ENCODE data around the gene ARHGAP8. TPM values are rescaled to one million over a fixed set of nuclear protein-coding genes. Genes with fewer than 3 reads are reported as not detected.

The ARHGAP8 gene
- total and polyA plus RNA-seq, 2 donors (not counting 1 experiment from before 2014, with no cell fraction given): 0.37 TPM; not detected in 1

- Histone ChIP-seq H3K27me3 (replicated peaks in 1 of 4; ENCODE audit: control extremely low read depth in 1 of 4, control insufficient read depth in 3 of 4, insufficient read depth in 4 of 4, low read length in 3 of 4) (no peaks in the 10 kb centered on the region), H3K4me2 (replicated peaks; ENCODE audit: low read depth, low read length, poor library complexity, severe bottlenecking) (no peak overlapping the region), H3K9ac (ENCODE audit: low read length) (no peak overlapping the region), H3K27ac (ENCODE audit: low read length in 2 of 2) (no peak overlapping the region), H3K9me3 (ENCODE audit: control extremely low read depth in 1 of 3, control insufficient read depth in 2 of 3, insufficient read depth in 1 of 3, low read length in 2 of 3) (peaks cover 0 to 4% (median 0%) of the 10 kb centered on the region in 3 donors), H3K4me3 (ENCODE audit: control extremely low read depth in 1 of 5, extremely low read depth in 1 of 5, insufficient read depth in 1 of 5, low read depth in 2 of 5, low read length in 4 of 5) (no peak overlapping the region), H2AFZ (ENCODE audit: insufficient read depth, low read depth, low read length, poor library complexity, severe bottlenecking) (no peak overlapping the region), H3K4me1 (ENCODE audit: control insufficient read depth in 2 of 2, insufficient read depth in 2 of 2, low read length in 2 of 2) (peaks cover 0 to 3% of the 10 kb centered on the region in 2 donors), H4K20me1 (ENCODE audit: control insufficient read depth, insufficient read depth, low read length, poor library complexity, severe bottlenecking) (no peaks in the 10 kb centered on the region), H3K36me3 (replicated peaks in 1 of 2; ENCODE audit: control extremely low read depth in 1 of 2, control insufficient read depth in 1 of 2, extremely low read depth in 1 of 2, insufficient read depth in 2 of 2, low read length in 1 of 2) (no peaks in the 10 kb centered on the region), H3K79me2 (ENCODE audit: control insufficient read depth, insufficient read depth, low read length) (no peaks in the 10 kb centered on the region)
- DNase-seq (no peak), ATAC-seq (ENCODE audit: low read depth) (no peak)
- TF ChIP-seq CTCF (IDR thresholded peaks at IDR 0.05) (no peak), EZH2 (IDR thresholded peaks at IDR 0.05; ENCODE audit: borderline replicate concordance, insufficient read depth, low read depth, low read length, poor library complexity, severe bottlenecking) (no peak)
- H3K4me3 Mint-ChIP-seq: no peak overlapping the region
- H3K27me3 Mint-ChIP-seq: peaks cover 14% of the 10 kb centered on the region
- CTCF ChIA-PET: no interaction called here
- H3K9me3 Mint-ChIP-seq (ENCODE audit: insufficient read depth): no peaks in the 10 kb centered on the region
- intact Hi-C loops (cut with micrococcal nuclease): no loop called here
- 93% methylated on average over 22 of the region's 24 CpGs for WGBS (ENCODE audit: insufficient coverage)
- POLR2A ChIA-PET: no interaction called here
- H3K27ac Mint-ChIP-seq: no peak overlapping the region
- no peaks in the 10 kb centered on the region for H3K4me1 Mint-ChIP-seq
Measured at GRCh38 chr22:44821741-44822475, 69.5 kb downstream of the ARHGAP8 start.

GRCh38 chr22:44822534-44822933 lies 70.2 kb downstream of the ARHGAP8 start:
- H3K27me3 ChIP-seq (replicated peaks in 1 of 4; ENCODE audit: control extremely low read depth in 1 of 4, control insufficient read depth in 3 of 4, insufficient read depth in 4 of 4, low read length in 3 of 4): no peaks in the 10 kb centered on the region

More at GRCh38 chr22:44822534-44822933, 70.2 kb downstream of the ARHGAP8 start:
- Histone ChIP-seq H3K4me1 (ENCODE audit: control insufficient read depth in 2 of 2, insufficient read depth in 2 of 2, low read length in 2 of 2) (peaks cover 0 to 3% of the 10 kb centered on the region in 2 donors), H3K9me3 (ENCODE audit: control extremely low read depth in 1 of 3, control insufficient read depth in 2 of 3, insufficient read depth in 1 of 3, low read length in 2 of 3) (peaks cover 0 to 4% (median 0%) of the 10 kb centered on the region in 3 donors), H4K20me1 (ENCODE audit: control insufficient read depth, insufficient read depth, low read length, poor library complexity, severe bottlenecking) (no peaks in the 10 kb centered on the region), H3K4me2 (replicated peaks; ENCODE audit: low read depth, low read length, poor library complexity, severe bottlenecking) (no peak overlapping the region), H3K4me3 (ENCODE audit: control extremely low read depth in 1 of 5, extremely low read depth in 1 of 5, insufficient read depth in 1 of 5, low read depth in 2 of 5, low read length in 4 of 5) (no peak overlapping the region), H2AFZ (ENCODE audit: insufficient read depth, low read depth, low read length, poor library complexity, severe bottlenecking) (no peak overlapping the region), H3K36me3 (replicated peaks in 1 of 2; ENCODE audit: control extremely low read depth in 1 of 2, control insufficient read depth in 1 of 2, extremely low read depth in 1 of 2, insufficient read depth in 2 of 2, low read length in 1 of 2) (no peaks in the 10 kb centered on the region), H3K79me2 (ENCODE audit: control insufficient read depth, insufficient read depth, low read length) (no peaks in the 10 kb centered on the region), H3K27ac (ENCODE audit: low read length in 2 of 2) (no peak overlapping the region), H3K9ac (ENCODE audit: low read length) (no peak overlapping the region)
- Mint-ChIP-seq H3K4me1 (no peaks in the 10 kb centered on the region), H3K4me3 (no peak overlapping the region), H3K27me3 (peaks cover 18% of the 10 kb centered on the region), H3K27ac (no peak overlapping the region), H3K9me3 (ENCODE audit: insufficient read depth) (no peaks in the 10 kb centered on the region)
- POLR2A ChIA-PET: no interaction called here
- CTCF ChIA-PET: no interaction called here
- ATAC-seq (ENCODE audit: low read depth) (no peak), DNase-seq (no peak)
- intact Hi-C loops (cut with micrococcal nuclease): no loop called here
- 81% methylated on average over 11 of the region's 13 CpGs for WGBS (ENCODE audit: insufficient coverage)
- TF ChIP-seq EZH2 (IDR thresholded peaks at IDR 0.05; ENCODE audit: borderline replicate concordance, insufficient read depth, low read depth, low read length, poor library complexity, severe bottlenecking) (no peak), CTCF (IDR thresholded peaks at IDR 0.05) (no peak)

Measured in B cell (primary cell).